Measurements from ENCODE around the gene KCTD7.

DNA sequence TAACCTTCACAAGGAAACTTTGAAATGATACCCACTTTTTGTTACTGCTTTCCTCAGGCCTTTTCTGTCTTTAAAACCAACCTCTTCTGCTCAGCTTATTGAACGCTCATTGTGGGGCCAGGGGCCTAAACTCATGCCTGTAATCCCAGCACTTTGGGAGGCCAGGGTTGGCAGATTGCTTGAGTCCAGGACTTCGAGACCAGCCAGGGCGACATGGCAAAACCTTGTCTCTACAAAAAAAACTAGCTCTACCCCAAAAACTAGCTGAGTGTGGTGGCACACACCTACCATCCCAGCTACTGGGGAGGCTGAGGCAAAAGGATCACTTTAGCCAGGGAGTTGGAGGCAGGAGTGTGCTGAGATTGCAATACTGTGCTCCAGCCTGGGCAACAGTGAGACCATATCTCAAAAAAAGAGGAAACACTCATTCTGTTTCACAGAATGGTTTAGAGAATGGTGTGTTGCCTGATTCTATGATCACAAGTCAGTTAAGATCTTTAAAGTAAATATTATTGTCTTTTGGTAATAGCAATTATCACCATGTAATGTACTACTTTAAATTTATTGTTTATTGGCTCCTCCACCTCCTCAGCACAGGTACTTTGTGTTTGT is 51.1 kb downstream of the KCTD7 start:
- TF ChIP-seq, protein P1, sequence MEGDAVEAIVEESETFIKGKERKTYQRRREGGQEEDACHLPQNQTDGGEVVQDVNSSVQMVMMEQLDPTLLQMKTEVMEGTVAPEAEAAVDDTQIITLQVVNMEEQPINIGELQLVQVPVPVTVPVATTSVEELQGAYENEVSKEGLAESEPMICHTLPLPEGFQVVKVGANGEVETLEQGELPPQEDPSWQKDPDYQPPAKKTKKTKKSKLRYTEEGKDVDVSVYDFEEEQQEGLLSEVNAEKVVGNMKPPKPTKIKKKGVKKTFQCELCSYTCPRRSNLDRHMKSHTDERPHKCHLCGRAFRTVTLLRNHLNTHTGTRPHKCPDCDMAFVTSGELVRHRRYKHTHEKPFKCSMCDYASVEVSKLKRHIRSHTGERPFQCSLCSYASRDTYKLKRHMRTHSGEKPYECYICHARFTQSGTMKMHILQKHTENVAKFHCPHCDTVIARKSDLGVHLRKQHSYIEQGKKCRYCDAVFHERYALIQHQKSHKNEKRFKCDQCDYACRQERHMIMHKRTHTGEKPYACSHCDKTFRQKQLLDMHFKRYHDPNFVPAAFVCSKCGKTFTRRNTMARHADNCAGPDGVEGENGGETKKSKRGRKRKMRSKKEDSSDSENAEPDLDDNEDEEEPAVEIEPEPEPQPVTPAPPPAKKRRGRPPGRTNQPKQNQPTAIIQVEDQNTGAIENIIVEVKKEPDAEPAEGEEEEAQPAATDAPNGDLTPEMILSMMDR (optimal IDR thresholded peaks at IDR 0.05 in 1 of 3, IDR thresholded peaks at IDR 0.05 in 1 of 3, conservative IDR thresholded peaks at IDR 0.05 in 1 of 3; ENCODE audit: extremely low read depth in 1 of 3, insufficient read depth in 2 of 3, low read length in 3 of 3) = no peak
- no peak for TF ChIP-seq EZH2 (IDR thresholded peaks at IDR 0.05; ENCODE audit: low read length)
